ENCODE data around the gene BBS12.

DNA sequence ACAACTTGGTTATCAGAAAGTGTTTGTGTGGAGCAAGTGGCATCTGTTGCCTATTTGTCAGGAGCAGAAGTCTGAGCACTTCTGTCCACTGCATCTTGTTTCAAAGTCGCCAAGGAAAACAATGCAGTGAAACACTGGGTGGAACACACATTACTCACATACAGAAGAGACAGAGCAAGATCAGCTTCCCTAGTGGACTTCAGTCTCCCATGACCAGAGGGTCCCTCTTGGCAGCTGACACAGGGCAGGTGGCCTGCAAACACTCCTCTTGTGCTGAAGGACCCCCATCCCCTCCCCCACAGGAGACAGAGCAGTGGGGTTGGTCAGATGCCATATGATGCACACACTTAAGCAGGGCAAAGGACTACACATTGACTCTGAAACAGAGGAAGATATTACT lies 3.6 kb upstream of the BBS12 start:
- no peak for TF ChIP-seq POLR2AphosphoS5 (IDR thresholded peaks at IDR 0.05; ENCODE audit: insufficient read depth in 1 of 2, low read depth in 1 of 2)
- TF ChIP-seq, protein P1, sequence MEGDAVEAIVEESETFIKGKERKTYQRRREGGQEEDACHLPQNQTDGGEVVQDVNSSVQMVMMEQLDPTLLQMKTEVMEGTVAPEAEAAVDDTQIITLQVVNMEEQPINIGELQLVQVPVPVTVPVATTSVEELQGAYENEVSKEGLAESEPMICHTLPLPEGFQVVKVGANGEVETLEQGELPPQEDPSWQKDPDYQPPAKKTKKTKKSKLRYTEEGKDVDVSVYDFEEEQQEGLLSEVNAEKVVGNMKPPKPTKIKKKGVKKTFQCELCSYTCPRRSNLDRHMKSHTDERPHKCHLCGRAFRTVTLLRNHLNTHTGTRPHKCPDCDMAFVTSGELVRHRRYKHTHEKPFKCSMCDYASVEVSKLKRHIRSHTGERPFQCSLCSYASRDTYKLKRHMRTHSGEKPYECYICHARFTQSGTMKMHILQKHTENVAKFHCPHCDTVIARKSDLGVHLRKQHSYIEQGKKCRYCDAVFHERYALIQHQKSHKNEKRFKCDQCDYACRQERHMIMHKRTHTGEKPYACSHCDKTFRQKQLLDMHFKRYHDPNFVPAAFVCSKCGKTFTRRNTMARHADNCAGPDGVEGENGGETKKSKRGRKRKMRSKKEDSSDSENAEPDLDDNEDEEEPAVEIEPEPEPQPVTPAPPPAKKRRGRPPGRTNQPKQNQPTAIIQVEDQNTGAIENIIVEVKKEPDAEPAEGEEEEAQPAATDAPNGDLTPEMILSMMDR (IDR thresholded peaks at IDR 0.05), result no peak

All from vagina (tissue), 2 donors.